ENCODE results near the gene VAV1. TPM values are rescaled to one million over a fixed set of nuclear protein-coding genes. Genes with fewer than 3 reads are reported as not detected.
A peak's percentile ranks its signal among the peaks of the same experiment; 100 is the strongest.

VAV1 gene
- total and polyA plus RNA-seq, 9 of the 15 experiments (the other 6 are each of a cell fraction or from before 2014, with no cell fraction given), result 0.46 to 20.1 (median 11.1) TPM

GRCh38 chr19:6753178-6754031 lies 19.1 kb upstream of the VAV1 start (continued):
- TF ChIP-seq SOX6 (IDR thresholded peaks at IDR 0.05) (peak; percentile 59; the same call in 1 of the 2 replicates), ZNF449 (CRISPR knock-in tag; IDR thresholded peaks at IDR 0.05) (no peak), ZNF140 (CRISPR knock-in tag; IDR thresholded peaks at IDR 0.05) (no peak), SMARCB1 (IDR thresholded peaks at IDR 0.05; ENCODE audit: insufficient read length, low read depth) (no peak), BCLAF1 (IDR thresholded peaks at IDR 0.05; ENCODE audit: borderline replicate concordance in 1 of 2, control insufficient read depth in 1 of 2, low read depth in 2 of 2, low read length in 1 of 2) (peak in 1 of 2 experiments; percentile 52; a peak in 1 of 4 replicates), ZNF274 (IDR thresholded peaks at IDR 0.05; ENCODE audit: borderline replicate concordance, low read depth, low read length) (no peak; the same call in 1 of the 2 replicates), ZNF436 (CRISPR knock-in tag; IDR thresholded peaks at IDR 0.05) (no peak), ZBTB49 (CRISPR knock-in tag; IDR thresholded peaks at IDR 0.05; ENCODE audit: borderline replicate concordance) (no peak), CEBPG (CRISPR knock-in tag; IDR thresholded peaks at IDR 0.05) (no peak), CEBPG (tag; conservative IDR thresholded peaks at IDR 0.05 in 1 of 2, IDR thresholded peaks at IDR 0.05 in 1 of 2) (no peak), SMC3 (conservative IDR thresholded peaks at IDR 0.05; ENCODE audit: insufficient read depth, low read depth, low read length) (peak; percentile 57), NR2C2 (CRISPR knock-in tag; IDR thresholded peaks at IDR 0.05) (0 out of 2 replicates have a peak, but pooled peaks have one; percentile 57), NR2C2 (tag; IDR thresholded peaks at IDR 0.05) (peak; percentile 77), RBBP5 (IDR thresholded peaks at IDR 0.05; ENCODE audit: borderline replicate concordance, insufficient read depth, low read length, poor library complexity, severe bottlenecking) (peak; percentile 37), VEZF1 (CRISPR knock-in tag; IDR thresholded peaks at IDR 0.05) (peak; percentile 74), ZNF197 (CRISPR knock-in tag; IDR thresholded peaks at IDR 0.05; ENCODE audit: low read depth) (no peak), HCFC1 (IDR thresholded peaks at IDR 0.05; ENCODE audit: low read depth, low read length) (peak; percentile 67), NCOA6 (IDR thresholded peaks at IDR 0.05) (no peak)

Measured in K562 (cell line).